ENCODE data around the gene TMX1. TPM values are rescaled to one million over a fixed set of nuclear protein-coding genes. Genes with fewer than 3 reads are reported as not detected.

Gene TMX1
- total RNA-seq, 2 donors from 2014 or later = 15.5 to 17.9 TPM

DNA sequence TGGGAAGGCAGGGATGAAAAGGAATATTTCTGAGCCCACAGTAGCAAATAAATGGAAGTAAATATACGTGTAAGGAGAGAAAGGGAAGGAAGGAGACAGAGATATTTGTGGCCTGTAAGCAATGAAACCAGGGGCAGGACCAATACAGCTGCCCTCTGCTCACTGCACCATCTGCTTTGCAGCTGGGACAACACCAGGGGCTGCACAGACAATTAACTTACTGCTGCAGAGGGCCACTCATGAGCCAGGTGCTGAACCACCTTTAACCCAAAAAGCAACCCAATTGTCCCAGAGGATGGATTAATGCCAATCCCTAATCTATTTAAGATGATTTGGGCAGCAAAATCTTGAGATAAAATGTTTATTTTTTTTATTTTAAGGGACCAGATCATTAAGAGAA is 30.6 kb upstream of the TMX1 start:
- intact Hi-C loops (cut with DNase I) = no loop called here

DNA sequence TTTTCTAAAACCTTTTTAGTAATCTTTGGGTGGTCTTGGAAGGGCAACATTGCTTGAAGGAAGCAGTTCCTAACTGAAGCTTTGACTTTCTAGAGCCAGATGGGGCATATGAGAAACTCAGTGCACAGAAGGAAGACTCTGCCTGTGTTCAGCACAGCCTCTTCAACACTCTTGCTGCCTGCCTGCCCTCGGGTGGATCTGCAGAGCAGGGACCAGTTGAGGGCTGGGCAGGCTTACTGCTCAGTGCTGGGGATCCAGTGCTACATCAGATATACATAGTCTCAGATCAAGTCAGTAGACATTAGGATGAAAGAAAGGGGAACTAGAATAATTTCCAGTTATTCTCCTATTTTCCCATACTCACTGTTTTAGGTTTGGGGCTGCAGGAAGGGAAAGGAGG is 29.5 kb upstream of the TMX1 start:
- no peaks in the 10 kb centered on the region for H3K27me3 ChIP-seq
- intact Hi-C loops (cut with DNase I) = no loop called here
- ATAC-seq (no peak), DNase-seq (no peak)
- H3K4me1 ChIP-seq = no peaks in the 10 kb centered on the region
- no peak for TF ChIP-seq POLR2A (IDR thresholded peaks at IDR 0.05)
- TF ChIP-seq, protein P1, sequence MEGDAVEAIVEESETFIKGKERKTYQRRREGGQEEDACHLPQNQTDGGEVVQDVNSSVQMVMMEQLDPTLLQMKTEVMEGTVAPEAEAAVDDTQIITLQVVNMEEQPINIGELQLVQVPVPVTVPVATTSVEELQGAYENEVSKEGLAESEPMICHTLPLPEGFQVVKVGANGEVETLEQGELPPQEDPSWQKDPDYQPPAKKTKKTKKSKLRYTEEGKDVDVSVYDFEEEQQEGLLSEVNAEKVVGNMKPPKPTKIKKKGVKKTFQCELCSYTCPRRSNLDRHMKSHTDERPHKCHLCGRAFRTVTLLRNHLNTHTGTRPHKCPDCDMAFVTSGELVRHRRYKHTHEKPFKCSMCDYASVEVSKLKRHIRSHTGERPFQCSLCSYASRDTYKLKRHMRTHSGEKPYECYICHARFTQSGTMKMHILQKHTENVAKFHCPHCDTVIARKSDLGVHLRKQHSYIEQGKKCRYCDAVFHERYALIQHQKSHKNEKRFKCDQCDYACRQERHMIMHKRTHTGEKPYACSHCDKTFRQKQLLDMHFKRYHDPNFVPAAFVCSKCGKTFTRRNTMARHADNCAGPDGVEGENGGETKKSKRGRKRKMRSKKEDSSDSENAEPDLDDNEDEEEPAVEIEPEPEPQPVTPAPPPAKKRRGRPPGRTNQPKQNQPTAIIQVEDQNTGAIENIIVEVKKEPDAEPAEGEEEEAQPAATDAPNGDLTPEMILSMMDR (IDR thresholded peaks at IDR 0.05) = no peak
- H3K4me3 ChIP-seq = no peak overlapping the region
- no peaks in the 10 kb centered on the region for H3K36me3 ChIP-seq (replicated peaks in 1 of 2; ENCODE audit: insufficient read depth in 1 of 2, low read depth in 2 of 2)
- H3K9me3 ChIP-seq = no peaks in the 10 kb centered on the region
- no peak overlapping the region for H3K27ac ChIP-seq
- 50 to 56% methylated on average over 1 of the region's 1 CpG for WGBS, 2 donors

More for the DNA sequence above, 30.6 kb upstream of the TMX1 start:
- H3K36me3 ChIP-seq (replicated peaks in 1 of 2; ENCODE audit: insufficient read depth in 1 of 2, low read depth in 2 of 2) = no peaks in the 10 kb centered on the region
- ATAC-seq = no peak
- 57 to 75% methylated on average over 1 of the region's 1 CpG for WGBS, 2 donors
- H3K27me3 ChIP-seq = no peaks in the 10 kb centered on the region
- no peaks in the 10 kb centered on the region for H3K4me1 ChIP-seq
- H3K27ac ChIP-seq = no peak overlapping the region
- no peaks in the 10 kb centered on the region for H3K9me3 ChIP-seq
- H3K4me3 ChIP-seq = no peak overlapping the region
- TF ChIP-seq POLR2A (IDR thresholded peaks at IDR 0.05) = no peak
- TF ChIP-seq, protein P1 (IDR thresholded peaks at IDR 0.05) = no peak
- DNase-seq = no peak

DNA sequence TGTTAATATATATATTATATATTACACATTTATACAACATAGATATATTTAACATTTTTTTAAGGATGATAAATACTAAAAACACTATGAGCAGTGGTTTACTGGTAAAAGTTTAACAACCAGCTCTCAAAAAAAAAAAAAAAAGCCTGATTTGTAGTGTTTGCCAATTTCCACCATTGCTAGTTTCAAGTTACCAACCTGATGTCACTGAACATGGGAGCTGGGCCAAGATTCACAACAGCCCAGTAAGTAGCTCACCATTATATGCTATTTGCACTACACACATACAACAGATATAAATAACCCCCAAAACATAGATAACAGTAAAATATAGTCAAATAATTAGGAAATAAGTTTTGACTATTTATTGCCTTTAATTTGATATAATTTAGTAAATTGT is 28.9 kb upstream of the TMX1 start:
- intact Hi-C loops (cut with DNase I) = no loop called here
- no peaks in the 10 kb centered on the region for H3K9me3 ChIP-seq
- no peak overlapping the region for H3K27ac ChIP-seq
- no peak overlapping the region for H3K4me3 ChIP-seq
- no peaks in the 10 kb centered on the region for H3K4me1 ChIP-seq
- H3K36me3 ChIP-seq (replicated peaks in 1 of 2; ENCODE audit: insufficient read depth in 1 of 2, low read depth in 2 of 2) = no peaks in the 10 kb centered on the region
- DNase-seq (peak; percentile 41 to 74 (median 72)), ATAC-seq (no peak)
- H3K27me3 ChIP-seq = no peaks in the 10 kb centered on the region
- no peak for TF ChIP-seq POLR2A (IDR thresholded peaks at IDR 0.05)
- TF ChIP-seq, protein P1 (IDR thresholded peaks at IDR 0.05) = no peak

DNA sequence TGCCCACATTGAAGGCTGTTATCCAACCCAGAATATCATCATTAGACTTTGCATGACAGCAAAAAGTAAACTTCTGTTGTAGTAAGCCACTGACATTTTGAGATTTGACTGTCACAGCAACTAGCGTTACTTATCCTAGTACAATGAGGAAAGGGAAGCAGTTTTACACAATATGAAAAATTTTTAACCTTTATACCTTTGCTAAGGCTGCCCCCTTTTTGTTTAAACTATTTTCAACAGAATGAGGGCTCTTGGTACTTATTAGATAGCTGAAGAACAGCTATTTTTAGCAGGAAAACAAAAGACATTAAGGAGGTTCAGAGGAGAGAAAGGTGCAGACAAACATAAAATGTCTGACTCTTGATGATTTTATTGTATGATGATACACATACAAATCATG is 23.4 kb upstream of the TMX1 start:
- Histone ChIP-seq H3K4me3 (no peak overlapping the region), H3K27me3 (no peaks in the 10 kb centered on the region), H3K27ac (no peak overlapping the region), H3K36me3 (replicated peaks in 1 of 2; ENCODE audit: insufficient read depth in 1 of 2, low read depth in 2 of 2) (no peaks in the 10 kb centered on the region), H3K4me1 (no peaks in the 10 kb centered on the region), H3K9me3 (no peaks in the 10 kb centered on the region)
- ATAC-seq (no peak), DNase-seq (no peak)
- WGBS, 2 donors = 73 to 95% methylated on average over 1 of the region's 1 CpG
- intact Hi-C loops (cut with DNase I) = no loop called here
- TF ChIP-seq, protein P1 (IDR thresholded peaks at IDR 0.05) = no peak
- TF ChIP-seq POLR2A (IDR thresholded peaks at IDR 0.05) = no peak
